SK-N-SH (cell line): ENCODE data around the gene ICA1. TPM values are rescaled to one million over a fixed set of nuclear protein-coding genes. Genes with fewer than 3 reads are reported as not detected.

ENCODE experiments used
- CTCF ChIA-PET: fragments of 300-600, 350-600 bp; formaldehyde crosslinking; extraction: SDS; loops from one replicate; lab custom pipeline; 2021; lab: Yijun Ruan, JAX
- POLR2A ChIA-PET: fragments of 350-600 bp; sonication (Branson Sonifier 250); formaldehyde crosslinking; extraction: SDS; loops from one replicate; lab custom pipeline; 2020; ENCODE audit warnings: antibody characterized with exemption, inconsistent platforms; lab: Yijun Ruan, JAX
- DNase-seq: peaks from one replicate; pipeline ENCODE4 v3.0.0; 2012
- H2AFZ ChIP-seq: fragments of 200-600 bp; sonication (generic); 2 replicates; pipeline ENCODE4 v1.8.1; 2016; ENCODE audit warnings: antibody characterized with exemption, mild to moderate bottlenecking, low read depth
- H3F3A ChIP-seq: fragments of 200-600 bp; sonication (generic); replicated peaks from 2 replicates; pipeline ENCODE3; 2016; ENCODE audit warnings: antibody characterized with exemption, mild to moderate bottlenecking; ENCODE audit not compliant: insufficient read depth
- H3K27ac ChIP-seq, 2 experiments: fragments of 200-500 bp in 1 of 2; fragments of 200-600 bp in 1 of 2; sonication (Bioruptor generic) in 1 of 2; sonication (generic), shearing (Covaris generic) in 1 of 2; 2 replicates each; pipeline versions ENCODE4 v1.5.1 to v1.6.1; 2014 to 2016; ENCODE audit warnings: low read depth in 2 of 2, inconsistent platforms in 1 of 2, low read length in 1 of 2, mild to moderate bottlenecking in 1 of 2, mixed read lengths in 1 of 2
- H3K27me3 ChIP-seq: fragments of 200-600 bp; sonication (generic), shearing (Covaris generic); 2 replicates; pipeline ENCODE4 v1.6.1; 2016; ENCODE audit warnings: mixed run types; ENCODE audit not compliant: insufficient read depth
- H3K36me3 ChIP-seq, 2 experiments: fragments of 200-500 bp in 1 of 2; fragments of 200-600 bp in 1 of 2; sonication (Bioruptor generic) in 1 of 2; sonication (generic) in 1 of 2; replicated peaks in 1 of 2; 2 replicates each; pipeline versions ENCODE3 to v1.5.1; 2014 to 2016; ENCODE audit warnings: low read length in 1 of 2, mild to moderate bottlenecking in 1 of 2; ENCODE audit not compliant: insufficient read depth in 2 of 2, control insufficient read depth in 1 of 2
- H3K4me1 ChIP-seq, 2 experiments: fragments of 200-500 bp in 1 of 2; fragments of 200-600 bp in 1 of 2; sonication (Bioruptor generic) in 1 of 2; sonication (generic), shearing (Covaris generic) in 1 of 2; 2 replicates each; pipeline versions ENCODE4 v1.5.1 to v1.6.1; 2014 to 2016; ENCODE audit warnings: low read depth in 1 of 2, low read length in 1 of 2, mixed run types in 1 of 2; ENCODE audit not compliant: insufficient read depth in 2 of 2, control insufficient read depth in 1 of 2
- H3K4me2 ChIP-seq: fragments of 200-600 bp; sonication (generic), shearing (Covaris generic); 2 replicates; pipeline ENCODE4 v1.6.1; 2017; ENCODE audit warnings: mixed run types
- H3K4me3 ChIP-seq, 2 experiments: fragments of 200-500 bp in 1 of 2; fragments of 200-600 bp in 1 of 2; sonication (Bioruptor generic) in 1 of 2; sonication (generic), shearing (Covaris generic) in 1 of 2; 2 replicates each; pipeline versions ENCODE4 v1.5.1 to v1.8.1; 2014 to 2016; ENCODE audit warnings: low read depth in 2 of 2, inconsistent platforms in 1 of 2, low read length in 1 of 2, mild to moderate bottlenecking in 1 of 2, mixed read lengths in 1 of 2, moderate library complexity in 1 of 2
- H3K79me2 ChIP-seq: fragments of 200-600 bp; sonication (generic); 2 replicates; pipeline ENCODE4 v1.8.1; 2017; ENCODE audit warnings: mild to moderate bottlenecking; ENCODE audit not compliant: insufficient read depth
- H3K9ac ChIP-seq: fragments of 200-600 bp; sonication (generic); 2 replicates; pipeline ENCODE4 v1.6.1; 2017; ENCODE audit warnings: mixed run types
- H3K9me2 ChIP-seq: fragments of 200-600 bp; sonication (generic); 2 replicates; pipeline ENCODE4 v1.6.1; 2017; ENCODE audit warnings: mixed run types
- H3K9me3 ChIP-seq: fragments of 200-600 bp; sonication (generic); 2 replicates; pipeline ENCODE4 v1.6.1; 2017; ENCODE audit warnings: mixed run types, mild to moderate bottlenecking, moderate library complexity
- H4K20me1 ChIP-seq: fragments of 200-600 bp; sonication (generic); 2 replicates; pipeline ENCODE4 v1.6.1; 2017; ENCODE audit warnings: mild to moderate bottlenecking, mixed run types; ENCODE audit not compliant: insufficient read depth
- CHD2 ChIP-seq: fragments of 150-350 bp; IDR thresholded peaks from 2 replicates; pipeline ENCODE4 v1.6.1; 2018; ENCODE audit warnings: low read length; ENCODE audit not compliant: partially characterized antibody
- CTCF ChIP-seq: fragments of 200-600 bp; sonication (generic); IDR thresholded peaks from 2 replicates; pipeline ENCODE4 v1.6.1; 2017; ENCODE audit warnings: antibody characterized with exemption, mild to moderate bottlenecking, moderate library complexity
- ELF1 ChIP-seq: IDR thresholded peaks from 2 replicates; pipeline ENCODE4 v1.4.0; 2012
- EP300 ChIP-seq, 2 experiments: IDR thresholded peaks; 2 replicates each; pipeline versions ENCODE4 v1.4.0 to v1.6.1; 2012; ENCODE audit warnings: borderline replicate concordance in 1 of 2, low read depth in 1 of 2, low read length in 1 of 2
- EZH2phosphoT487 ChIP-seq: fragments of 200-600 bp; sonication (generic); IDR thresholded peaks from 2 replicates; pipeline ENCODE4 v1.6.1; 2017; ENCODE audit warnings: low read depth, mixed run types, mild to moderate bottlenecking, antibody characterized with exemption, moderate library complexity, borderline replicate concordance
- FOXM1 ChIP-seq: IDR thresholded peaks from 2 replicates; pipeline ENCODE4 v1.4.0; 2012; ENCODE audit warnings: low read depth, mild to moderate bottlenecking
- GATA2 ChIP-seq: sonication (generic); formaldehyde crosslinking; IDR thresholded peaks from 2 replicates; pipeline ENCODE4 v1.5.0; 2020; ENCODE audit warnings: mild to moderate bottlenecking, missing genetic modification reagents
- MEF2A ChIP-seq: IDR thresholded peaks from 2 replicates; pipeline ENCODE4 v1.4.0; 2012; ENCODE audit warnings: low read depth, borderline replicate concordance
- MXI1 ChIP-seq: IDR thresholded peaks from 2 replicates; pipeline ENCODE4 v1.6.1; 2012; ENCODE audit warnings: mild to moderate bottlenecking, low read depth, low read length, improper control_type of control experiment
- NRF1 ChIP-seq: IDR thresholded peaks from 2 replicates; pipeline ENCODE4 v1.6.1; 2012; ENCODE audit warnings: low read depth, mild to moderate bottlenecking, low read length
- POLR2AphosphoS5 ChIP-seq: IDR thresholded peaks from 2 replicates; pipeline ENCODE4 v1.6.1; 2012; ENCODE audit warnings: low read depth, low read length
- RAD21 ChIP-seq: IDR thresholded peaks from 2 replicates; pipeline ENCODE4 v1.6.1; 2012; ENCODE audit warnings: mild to moderate bottlenecking, low read length
- RCOR1 ChIP-seq: fragments of 150-350 bp; IDR thresholded peaks from 2 replicates; pipeline ENCODE4 v1.6.1; 2017; ENCODE audit warnings: antibody characterized with exemption, low read length
- RXRA ChIP-seq: IDR thresholded peaks from 2 replicates; pipeline ENCODE4 v1.4.0; 2012; ENCODE audit warnings: low read depth, mild to moderate bottlenecking, borderline replicate concordance
- TCF12 ChIP-seq: IDR thresholded peaks from 2 replicates; pipeline ENCODE4 v1.4.0; 2012
- TEAD4 ChIP-seq: IDR thresholded peaks from 2 replicates; pipeline ENCODE4 v1.4.0; 2012; ENCODE audit warnings: mild to moderate bottlenecking, borderline replicate concordance; ENCODE audit not compliant: insufficient read depth
- USF2 ChIP-seq: fragments of 150-350 bp; IDR thresholded peaks from 2 replicates; pipeline ENCODE4 v1.6.1; 2017; ENCODE audit warnings: antibody characterized with exemption, low read length, low read depth, borderline replicate concordance
- WGBS: methylation state at CpG from one replicate; pipeline ENCODE4 v1.1.6; 2017; ENCODE audit warnings: low lambda C conversion rate; 5-methylcytosine and 5-hydroxymethylcytosine counted together
- polyA plus RNA-seq, 3 experiments: library from polyadenylated mRNA; depleted of rRNA; stranded (reverse); fragments of >200 nt; gene quantifications; 2 replicates each; pipeline ENCODE4 v1.2.3, GENCODE V29; 2012
- TF ChIP-seq, protein P1 (sequence below): IDR thresholded peaks from 2 replicates; pipeline ENCODE4; 2012
- TF ChIP-seq, protein P2 (sequence below): IDR thresholded peaks from 2 replicates; pipeline ENCODE4 v1.4.0; 2012; ENCODE audit warnings: low read depth, borderline replicate concordance
- TF ChIP-seq, protein P3 (sequence below): IDR thresholded peaks from 2 replicates; pipeline ENCODE4 v1.4.0; 2012; ENCODE audit warnings: low read depth, borderline replicate concordance

Gene ICA1
- polyA plus RNA-seq, 1 of the 3 experiments (the other 2 are of a cell fraction) = 2.4 TPM

GRCh38 chr7:8201846-8202441, 60.0 kb downstream of the ICA1 start:
- H3K79me2 ChIP-seq = no peaks in the 10 kb centered on the region
- H3K4me2 ChIP-seq = no peak overlapping the region
- no peaks in the 10 kb centered on the region for H3K9me2 ChIP-seq
- CTCF ChIA-PET = interaction anchor here (0.9 to 1.8 kb wide), 3 partner anchors 11 to 179 kb away, joined by 3 to 4 read pairs (median 4); no protein-coding TSS in a partner anchor
- H3K9ac ChIP-seq = no peak overlapping the region
- no peak overlapping the region for H3K4me3 ChIP-seq
- H3K9me3 ChIP-seq = no peaks in the 10 kb centered on the region
- no peaks in the 10 kb centered on the region for H4K20me1 ChIP-seq
- no peaks in the 10 kb centered on the region for H3F3A ChIP-seq
- POLR2A ChIA-PET = no interaction called here
- WGBS = 56% methylated on average over 3 of the region's 3 CpGs
- no peaks in the 10 kb centered on the region; the same call in 1 of the 2 replicates for H3K27me3 ChIP-seq
- no peak overlapping the region for H2AFZ ChIP-seq
- H3K4me1 ChIP-seq = peaks cover 0 to 29% of the 10 kb centered on the region in 2 experiments; a peak in 2 of 4 replicates
- H3K36me3 ChIP-seq = peaks cover 0 to 19% of the 10 kb centered on the region in 2 experiments
- no peak for TF ChIP-seq MEF2A
- no peak for TF ChIP-seq RXRA
- TF ChIP-seq RCOR1 = no peak
- no peak for TF ChIP-seq RAD21
- TF ChIP-seq CHD2 = no peak
- TF ChIP-seq USF2 = no peak
- no peak for TF ChIP-seq GATA2 (CRISPR knock-in tag)
- TF ChIP-seq, protein P1, sequence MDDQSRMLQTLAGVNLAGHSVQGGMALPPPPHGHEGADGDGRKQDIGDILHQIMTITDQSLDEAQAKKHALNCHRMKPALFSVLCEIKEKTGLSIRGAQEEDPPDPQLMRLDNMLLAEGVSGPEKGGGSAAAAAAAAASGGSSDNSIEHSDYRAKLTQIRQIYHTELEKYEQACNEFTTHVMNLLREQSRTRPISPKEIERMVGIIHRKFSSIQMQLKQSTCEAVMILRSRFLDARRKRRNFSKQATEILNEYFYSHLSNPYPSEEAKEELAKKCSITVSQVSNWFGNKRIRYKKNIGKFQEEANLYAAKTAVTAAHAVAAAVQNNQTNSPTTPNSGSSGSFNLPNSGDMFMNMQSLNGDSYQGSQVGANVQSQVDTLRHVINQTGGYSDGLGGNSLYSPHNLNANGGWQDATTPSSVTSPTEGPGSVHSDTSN = no peak
- no peak for TF ChIP-seq EZH2phosphoT487
- no peak for TF ChIP-seq EP300 (IDR thresholded peaks at IDR 0.05; ENCODE audit: borderline replicate concordance in 1 of 2, low read depth in 1 of 2, low read length in 1 of 2)
- TF ChIP-seq, protein P2, sequence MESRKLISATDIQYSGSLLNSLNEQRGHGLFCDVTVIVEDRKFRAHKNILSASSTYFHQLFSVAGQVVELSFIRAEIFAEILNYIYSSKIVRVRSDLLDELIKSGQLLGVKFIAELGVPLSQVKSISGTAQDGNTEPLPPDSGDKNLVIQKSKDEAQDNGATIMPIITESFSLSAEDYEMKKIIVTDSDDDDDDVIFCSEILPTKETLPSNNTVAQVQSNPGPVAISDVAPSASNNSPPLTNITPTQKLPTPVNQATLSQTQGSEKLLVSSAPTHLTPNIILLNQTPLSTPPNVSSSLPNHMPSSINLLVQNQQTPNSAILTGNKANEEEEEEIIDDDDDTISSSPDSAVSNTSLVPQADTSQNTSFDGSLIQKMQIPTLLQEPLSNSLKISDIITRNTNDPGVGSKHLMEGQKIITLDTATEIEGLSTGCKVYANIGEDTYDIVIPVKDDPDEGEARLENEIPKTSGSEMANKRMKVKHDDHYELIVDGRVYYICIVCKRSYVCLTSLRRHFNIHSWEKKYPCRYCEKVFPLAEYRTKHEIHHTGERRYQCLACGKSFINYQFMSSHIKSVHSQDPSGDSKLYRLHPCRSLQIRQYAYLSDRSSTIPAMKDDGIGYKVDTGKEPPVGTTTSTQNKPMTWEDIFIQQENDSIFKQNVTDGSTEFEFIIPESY = no peak
- no peak for TF ChIP-seq MXI1
- no peak for TF ChIP-seq POLR2AphosphoS5
- no peak for TF ChIP-seq CTCF
- TF ChIP-seq, protein P3, sequence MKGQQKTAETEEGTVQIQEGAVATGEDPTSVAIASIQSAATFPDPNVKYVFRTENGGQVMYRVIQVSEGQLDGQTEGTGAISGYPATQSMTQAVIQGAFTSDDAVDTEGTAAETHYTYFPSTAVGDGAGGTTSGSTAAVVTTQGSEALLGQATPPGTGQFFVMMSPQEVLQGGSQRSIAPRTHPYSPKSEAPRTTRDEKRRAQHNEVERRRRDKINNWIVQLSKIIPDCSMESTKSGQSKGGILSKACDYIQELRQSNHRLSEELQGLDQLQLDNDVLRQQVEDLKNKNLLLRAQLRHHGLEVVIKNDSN = no peak
- TF ChIP-seq TCF12 = no peak
- TF ChIP-seq NRF1 = no peak
- TF ChIP-seq TEAD4 = no peak
- no peak for TF ChIP-seq ELF1
- no peak for TF ChIP-seq FOXM1
- TF ChIP-seq, all 33 proteins: peak for 0
- no peak for DNase-seq
- H3K27ac ChIP-seq = peak overlapping the region in 1 of 2 experiments; percentile 55; a peak in 1 of 4 replicates
